Measurements from ENCODE around the gene TRIP10. TPM values are rescaled to one million over a fixed set of nuclear protein-coding genes. Genes with fewer than 3 reads are reported as not detected.

TRIP10 gene
- total and polyA plus RNA-seq, 2 of the 13 experiments (the other 11 are each of a cell fraction or from before 2014, with no cell fraction given), result 32.5 to 33.2 TPM

GRCh38 chr19:6706633-6706958 is 32.9 kb upstream of the TRIP10 start:
- Histone ChIP-seq H3K4me2 (ENCODE audit: low read depth, low read length) (no peak overlapping the region), H3K27me3 (ENCODE audit: control insufficient read depth in 1 of 2, insufficient read depth in 2 of 2, low read length in 2 of 2) (no peaks in the 10 kb centered on the region), H3K4me1 (ENCODE audit: insufficient read depth, low read length) (0 out of 2 replicates have a peak, but pooled peaks cover 10% of the 10 kb centered on the region), H3K9ac (ENCODE audit: insufficient read depth, low read depth, low read length) (no peak overlapping the region), H3K9me3 (ENCODE audit: low read length) (no peaks in the 10 kb centered on the region), H3K79me2 (ENCODE audit: insufficient read depth, low read length) (no peaks in the 10 kb centered on the region), H2AFZ (ENCODE audit: low read length) (no peak overlapping the region), H4K20me1 (ENCODE audit: insufficient read depth, low read length) (peaks cover 64% of the 10 kb centered on the region), H3K27ac (ENCODE audit: extremely low read length, insufficient read depth, low read length) (no peak overlapping the region), H3K4me3 (replicated peaks in 1 of 3; ENCODE audit: insufficient read depth in 1 of 3, low read depth in 2 of 3, low read length in 3 of 3) (no peak overlapping the region), H3K36me3 (replicated peaks in 1 of 2; ENCODE audit: control insufficient read depth in 1 of 2, insufficient read depth in 2 of 2, low read length in 2 of 2) (peaks cover 25 to 89% of the 10 kb centered on the region in 2 experiments)
- WGBS (ENCODE audit: low lambda C conversion rate), result 97% methylated on average over 3 of the region's 3 CpGs
- CTCF ChIA-PET (ENCODE audit: low intra/inter-chr PET ratio, low total read pairs), result no interaction called here
- no peak for ATAC-seq
- POLR2A ChIA-PET, result no interaction called here
- no TSS peak for BruUV-seq (replicated peaks)
- FAIRE-seq, result no peak
- no peak for DNase-seq (ENCODE audit: low spot score)
- intact Hi-C loops (cut with micrococcal nuclease; ENCODE audit: unreplicated experiment), result no loop called here
- peak; percentile 98 for TF ChIP-seq ZSCAN22 (CRISPR knock-in tag; IDR thresholded peaks at IDR 0.05)
- peak; percentile 14 for TF ChIP-seq RBM22 (optimal IDR thresholded peaks at IDR 0.05; ENCODE audit: low read length)
- no peak for TF ChIP-seq CCAR2 (optimal IDR thresholded peaks at IDR 0.05; ENCODE audit: low read depth, low read length)
- TF ChIP-seq PCBP1 (IDR thresholded peaks at IDR 0.05; ENCODE audit: borderline replicate concordance, low read depth, low read length), result 0 out of 2 replicates have a peak, but pooled peaks have one; percentile 39
- in situ Hi-C loops (cut with HindIII; ENCODE audit: extremely low pct_ligation_motif_present, low pct_unique_long_range_greater_than_20kb), result no loop called here

GRCh38 chr19:6707011-6707657 is 32.3 kb upstream of the TRIP10 start:
- no peaks in the 10 kb centered on the region for H3K27me3 ChIP-seq (ENCODE audit: control insufficient read depth in 1 of 2, insufficient read depth in 2 of 2, low read length in 2 of 2)
- H3K79me2 ChIP-seq (ENCODE audit: insufficient read depth, low read length), result no peaks in the 10 kb centered on the region
- H3K4me1 ChIP-seq (ENCODE audit: insufficient read depth, low read length), result 0 out of 2 replicates have a peak, but pooled peaks cover 12% of the 10 kb centered on the region
- H3K9me3 ChIP-seq (ENCODE audit: low read length), result no peaks in the 10 kb centered on the region
- ChIA-PET POLR2A (interaction anchor here (1.2 kb wide), 1 partner anchor 13 kb away, joined by 5 read pairs; the partner anchor contains the start of gene C3), CTCF (ENCODE audit: low intra/inter-chr PET ratio, low total read pairs) (no interaction called here)
- H3K4me2 ChIP-seq (ENCODE audit: low read depth, low read length), result no peak overlapping the region
- no peak for DNase-seq (ENCODE audit: low spot score)
- peaks cover 25 to 89% of the 10 kb centered on the region in 2 experiments for H3K36me3 ChIP-seq (replicated peaks in 1 of 2; ENCODE audit: control insufficient read depth in 1 of 2, insufficient read depth in 2 of 2, low read length in 2 of 2)
- peaks cover 66% of the 10 kb centered on the region for H4K20me1 ChIP-seq (ENCODE audit: insufficient read depth, low read length)
- H2AFZ ChIP-seq (ENCODE audit: low read length), result no peak overlapping the region
- no peak overlapping the region for H3K9ac ChIP-seq (ENCODE audit: insufficient read depth, low read depth, low read length)
- no peak for FAIRE-seq
- WGBS (ENCODE audit: low lambda C conversion rate), result 98% methylated on average over 28 of the region's 44 CpGs
- H3K4me3 ChIP-seq (replicated peaks in 1 of 3; ENCODE audit: insufficient read depth in 1 of 3, low read depth in 2 of 3, low read length in 3 of 3), result no peak overlapping the region
- in situ Hi-C loops (cut with HindIII; ENCODE audit: extremely low pct_ligation_motif_present, low pct_unique_long_range_greater_than_20kb) (no loop called here), intact Hi-C loops (cut with micrococcal nuclease; ENCODE audit: unreplicated experiment) (no loop called here)
- peak; percentile 9 for ATAC-seq
- BruUV-seq (replicated peaks), result no TSS peak
- H3K27ac ChIP-seq (ENCODE audit: extremely low read length, insufficient read depth, low read length), result no peak overlapping the region
- TF ChIP-seq SRSF1 (optimal IDR thresholded peaks at IDR 0.05; ENCODE audit: low read depth, low read length), result peak; percentile 53
- peak; percentile 94 for TF ChIP-seq AGO2 (optimal IDR thresholded peaks at IDR 0.05; ENCODE audit: low read depth, low read length)
- peak; percentile 11 for TF ChIP-seq HNRNPLL (IDR thresholded peaks at IDR 0.05; ENCODE audit: low read depth, low read length, poor library complexity, severe bottlenecking)
- TF ChIP-seq PRDM15 (CRISPR knock-in tag; IDR thresholded peaks at IDR 0.05), result no peak
- TF ChIP-seq ZNF143 (CRISPR knock-in tag; IDR thresholded peaks at IDR 0.05), result no peak
- TF ChIP-seq POLR2A (IDR thresholded peaks at IDR 0.05; ENCODE audit: insufficient read depth in 1 of 2, low read depth in 2 of 2, low read length in 2 of 2), result peak in 1 of 2 experiments; percentile 28; a peak in 1 of 4 replicates
- TF ChIP-seq RBFOX2 (IDR thresholded peaks at IDR 0.05; ENCODE audit: low read depth, low read length), result peak; percentile 95
- peak; percentile 83 for TF ChIP-seq RBM22 (optimal IDR thresholded peaks at IDR 0.05; ENCODE audit: low read length)
- TF ChIP-seq ZNF597 (CRISPR knock-in tag; IDR thresholded peaks at IDR 0.05), result no peak
- TF ChIP-seq ZNF629 (CRISPR knock-in tag; conservative IDR thresholded peaks at IDR 0.05), result peak; percentile 78

Data from HepG2 (cell line).